Measurements from ENCODE around the gene MAPKBP1. TPM values are rescaled to one million over a fixed set of nuclear protein-coding genes. Genes with fewer than 3 reads are reported as not detected.

The MAPKBP1 gene
- total RNA-seq, 1 experiment from 2014 or later: 13.2 TPM

Other genes with a start within 250 kb of the MAPKBP1 start
- gene RPAP1, start 230.2 kb upstream of the MAPKBP1 start, total RNA-seq (2014; rRNA removed; shearing (Covaris generic)): 24.3 and 46.5 TPM in 2 replicates
- gene TYRO3, start 215.3 kb upstream of the MAPKBP1 start, total RNA-seq (2014; rRNA removed; shearing (Covaris generic)): 25.9 and 26.2 TPM in 2 replicates
- 9.5 and 22.0 TPM in 2 replicates for gene MGA, start 114.1 kb upstream of the MAPKBP1 start, total RNA-seq (2014; rRNA removed; shearing (Covaris generic))
- 6.7 and 11.8 TPM in 2 replicates for gene JMJD7, start 53.6 kb downstream of the MAPKBP1 start, total RNA-seq (2014; rRNA removed; shearing (Covaris generic))
- 0.37 and 0.92 TPM in 2 replicates for gene PLA2G4B, start 64.4 kb downstream of the MAPKBP1 start, total RNA-seq (2014; rRNA removed; shearing (Covaris generic))
- gene SPTBN5, start 119.6 kb downstream of the MAPKBP1 start, total RNA-seq (2014; rRNA removed; shearing (Covaris generic)): 0.37 and 3.5 TPM in 2 replicates
- gene EHD4, start 198.1 kb downstream of the MAPKBP1 start, total RNA-seq (2014; rRNA removed; shearing (Covaris generic)): 7.3 and 8.8 TPM in 2 replicates
- not detected in 2 replicates for gene PLA2G4E, start 246.6 kb downstream of the MAPKBP1 start, total RNA-seq (2014; rRNA removed; shearing (Covaris generic))

Measured in G401 (cell line).